ENCODE results near the gene YWHAE.
"Not testable (repeated sequence)": the region's sequence is repeated elsewhere in the genome, so short reads cannot be mapped to it uniquely, and the experiment has no call there.

The YWHAE gene

DNA sequence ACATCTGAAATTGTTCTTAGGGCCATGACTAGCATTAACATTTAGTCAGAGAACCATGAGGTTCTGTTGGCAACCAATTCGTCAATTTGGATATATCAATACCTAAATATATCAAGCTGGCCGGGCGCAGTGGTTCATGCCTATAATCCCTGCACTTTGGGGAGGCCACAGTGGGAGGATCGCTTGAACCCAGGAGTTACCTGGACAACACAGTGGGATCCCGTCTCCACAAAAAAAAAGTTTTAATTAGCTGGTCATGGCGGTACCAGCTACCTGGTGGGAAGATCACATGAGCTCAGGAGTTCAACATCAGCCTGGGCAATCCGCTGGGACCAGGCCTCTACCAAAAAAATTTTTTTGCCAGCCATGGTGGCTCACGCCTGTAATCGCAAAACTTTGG lies 8.4 kb downstream of the YWHAE start:
- H3K27ac ChIP-seq: 0 out of 2 replicates have a peak overlapping the region, but pooled peaks have one; percentile 0
- no peak for DNase-seq (ENCODE audit: low spot score)
- TF ChIP-seq, protein P1, sequence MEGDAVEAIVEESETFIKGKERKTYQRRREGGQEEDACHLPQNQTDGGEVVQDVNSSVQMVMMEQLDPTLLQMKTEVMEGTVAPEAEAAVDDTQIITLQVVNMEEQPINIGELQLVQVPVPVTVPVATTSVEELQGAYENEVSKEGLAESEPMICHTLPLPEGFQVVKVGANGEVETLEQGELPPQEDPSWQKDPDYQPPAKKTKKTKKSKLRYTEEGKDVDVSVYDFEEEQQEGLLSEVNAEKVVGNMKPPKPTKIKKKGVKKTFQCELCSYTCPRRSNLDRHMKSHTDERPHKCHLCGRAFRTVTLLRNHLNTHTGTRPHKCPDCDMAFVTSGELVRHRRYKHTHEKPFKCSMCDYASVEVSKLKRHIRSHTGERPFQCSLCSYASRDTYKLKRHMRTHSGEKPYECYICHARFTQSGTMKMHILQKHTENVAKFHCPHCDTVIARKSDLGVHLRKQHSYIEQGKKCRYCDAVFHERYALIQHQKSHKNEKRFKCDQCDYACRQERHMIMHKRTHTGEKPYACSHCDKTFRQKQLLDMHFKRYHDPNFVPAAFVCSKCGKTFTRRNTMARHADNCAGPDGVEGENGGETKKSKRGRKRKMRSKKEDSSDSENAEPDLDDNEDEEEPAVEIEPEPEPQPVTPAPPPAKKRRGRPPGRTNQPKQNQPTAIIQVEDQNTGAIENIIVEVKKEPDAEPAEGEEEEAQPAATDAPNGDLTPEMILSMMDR (conservative IDR thresholded peaks at IDR 0.05; ENCODE audit: low read depth): no peak
- CTCF ChIA-PET: interaction anchor here (0.9 to 2.0 kb wide), 2 partner anchors 12 to 26 kb away, joined by 3 to 7 read pairs; no protein-coding TSS in a partner anchor
- POLR2A ChIA-PET (ENCODE audit: low non-redundant PET): no interaction called here

DNA sequence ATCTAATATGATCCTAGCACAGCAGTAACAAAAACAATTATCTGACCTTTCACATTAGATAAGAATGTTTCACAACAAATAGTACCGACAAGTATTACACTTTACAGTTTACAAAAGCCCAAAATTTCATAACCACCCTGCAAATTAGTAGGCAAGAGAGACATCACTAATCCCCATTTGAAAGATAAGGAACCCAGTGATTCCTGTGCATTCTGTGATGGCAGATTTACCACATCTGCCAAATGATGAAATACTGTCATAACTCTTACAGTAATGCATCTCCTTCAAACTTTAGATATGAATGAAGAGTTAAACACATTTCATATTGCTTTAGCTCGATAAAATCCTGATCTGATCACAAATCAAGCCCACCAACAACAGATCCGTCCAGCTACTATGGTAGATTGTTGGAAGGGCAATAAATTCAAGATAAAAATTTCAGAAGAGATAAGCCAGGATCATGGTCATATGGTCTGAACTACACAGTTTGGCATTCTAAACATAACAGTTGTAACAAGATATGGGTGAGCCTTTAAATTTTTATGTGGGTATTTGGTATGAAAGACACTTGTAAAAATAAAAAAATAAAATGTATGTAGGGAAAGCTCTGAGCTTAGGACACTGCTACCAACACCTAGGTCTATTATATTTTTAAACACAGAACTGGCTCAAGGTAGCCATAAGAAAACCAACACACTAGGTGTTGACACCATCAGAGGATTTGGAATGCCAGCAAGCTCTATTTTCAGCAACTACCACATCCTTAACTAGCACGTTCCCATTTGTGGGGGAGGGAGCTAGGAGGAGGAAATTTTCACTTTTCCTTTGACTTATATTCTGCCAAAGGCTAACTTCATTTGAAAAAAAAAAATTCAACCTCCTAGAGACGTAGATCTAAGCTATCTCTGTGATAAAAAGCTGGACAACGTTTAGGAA lies 9.3 kb downstream of the YWHAE start:
- ChIA-PET POLR2A (ENCODE audit: low non-redundant PET) (interaction anchor here (0.6 kb wide), 1 partner anchor 11 kb away, joined by 3 read pairs; no protein-coding TSS in a partner anchor), CTCF (interaction anchor here (0.9 to 2.0 kb wide), 2 partner anchors 11 to 25 kb away, joined by 3 to 7 read pairs; no protein-coding TSS in a partner anchor)
- TF ChIP-seq, protein P1 (conservative IDR thresholded peaks at IDR 0.05; ENCODE audit: low read depth): no peak
- no peak for DNase-seq (ENCODE audit: low spot score)
- no peak overlapping the region for H3K27ac ChIP-seq

DNA sequence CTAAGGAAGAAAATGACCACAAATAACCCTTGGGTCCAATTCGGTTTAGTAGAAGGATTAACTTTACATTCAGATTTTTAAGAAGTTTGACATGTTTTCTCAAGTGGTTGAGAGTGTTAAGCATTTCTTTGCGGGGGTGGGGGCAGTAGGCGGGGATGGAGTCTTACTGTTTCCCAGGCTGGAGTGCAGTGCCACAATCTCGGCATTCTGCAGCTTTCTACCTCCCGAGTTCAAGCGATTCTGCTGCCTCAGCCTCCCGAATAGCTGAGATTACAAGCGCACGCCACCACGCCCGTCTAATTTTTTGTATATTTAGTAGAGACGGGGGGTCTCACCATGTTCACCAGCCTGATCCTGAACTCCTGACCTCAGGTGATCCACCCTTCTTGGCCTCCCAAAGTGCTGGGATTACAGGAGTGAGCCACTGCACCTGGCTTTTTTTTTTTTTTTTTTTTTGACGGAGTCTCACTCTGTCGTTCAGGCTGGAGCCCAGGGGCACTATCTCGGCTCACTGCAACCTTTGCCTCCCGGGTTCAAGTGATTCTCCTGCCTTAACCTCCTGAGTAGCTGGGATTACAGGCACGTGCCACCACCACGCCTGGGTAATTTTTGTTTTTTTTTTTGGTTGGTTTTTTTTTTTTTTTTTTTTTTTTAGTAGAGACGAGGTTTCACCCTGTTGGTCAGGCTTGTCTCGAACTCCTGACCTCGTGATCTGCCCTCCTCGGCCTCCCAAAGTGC lies 12.4 kb downstream of the YWHAE start:
- CTCF ChIA-PET: interaction anchor here (0.6 to 1.0 kb wide), 3 partner anchors 17 to 26 kb away, joined by 3 to 4 read pairs (median 3); no protein-coding TSS in a partner anchor
- POLR2A ChIA-PET (ENCODE audit: low non-redundant PET): not testable (repeated sequence)

DNA sequence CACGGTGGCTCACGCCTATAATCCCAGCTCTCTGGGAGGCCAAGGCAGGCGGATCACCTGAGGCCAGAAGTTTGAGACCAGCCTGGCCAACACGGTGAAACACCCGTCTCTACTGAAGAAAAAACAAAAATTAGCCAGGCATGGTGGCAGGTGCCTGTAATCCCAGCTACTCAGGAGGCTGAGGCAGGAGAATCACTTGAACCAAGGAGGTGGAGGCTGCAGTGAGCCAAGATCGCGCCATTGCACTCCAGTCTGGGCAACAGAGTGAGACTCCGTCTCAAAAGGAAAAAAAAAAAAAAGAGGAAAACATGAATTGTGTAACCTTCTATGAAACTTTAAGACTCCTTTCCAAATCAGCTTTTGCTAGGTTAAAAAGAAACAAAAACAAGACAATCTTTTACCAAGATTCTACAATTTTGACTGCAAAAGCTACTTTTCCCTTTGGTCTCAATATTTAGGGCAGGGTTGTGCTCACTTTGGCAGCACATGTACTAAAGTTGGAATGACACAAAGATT lies 13.3 kb downstream of the YWHAE start:
- CTCF ChIA-PET: interaction anchor here (0.8 to 1.4 kb wide), 3 partner anchors 21 to 25 kb away, joined by 3 to 4 read pairs (median 3); no protein-coding TSS in a partner anchor
- POLR2A ChIA-PET (ENCODE audit: low non-redundant PET); DNase-seq (ENCODE audit: low spot score): not testable (repeated sequence)
- H3K27ac ChIP-seq: 0 out of 2 replicates have a peak overlapping the region, but pooled peaks have one; percentile 20

More for the DNA sequence above, 12.4 kb downstream of the YWHAE start:
- peak overlapping the region; percentile 33; the same call in 1 of the 2 replicates for H3K27ac ChIP-seq
- not testable (repeated sequence) for DNase-seq (ENCODE audit: low spot score)

DNA sequence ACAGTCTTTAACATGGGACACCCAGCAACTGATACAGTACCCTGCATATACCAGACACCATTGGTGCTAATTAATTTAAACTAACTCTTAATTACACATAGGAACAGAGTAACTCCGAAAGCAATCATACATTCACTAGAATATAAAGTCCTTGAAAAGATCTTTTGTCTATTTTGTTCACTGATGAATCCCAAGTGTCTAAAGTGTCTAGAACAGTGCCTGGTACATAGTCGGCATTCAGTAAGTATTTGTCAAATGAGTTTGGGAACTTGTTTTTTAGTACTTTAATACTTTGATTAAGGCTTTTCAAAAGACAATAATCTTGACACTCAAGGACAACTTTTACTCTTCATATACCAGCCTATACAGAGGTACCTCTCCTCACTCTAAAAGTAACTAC lies 13.8 kb downstream of the YWHAE start:
- CTCF ChIA-PET: interaction anchor here (1.4 kb wide), 1 partner anchor 21 kb away, joined by 4 read pairs; no protein-coding TSS in a partner anchor
- 0 out of 2 replicates have a peak overlapping the region, but pooled peaks have one; percentile 20 for H3K27ac ChIP-seq
- POLR2A ChIA-PET (ENCODE audit: low non-redundant PET): no interaction called here
- DNase-seq (ENCODE audit: low spot score): no peak
- TF ChIP-seq, protein P1 (conservative IDR thresholded peaks at IDR 0.05; ENCODE audit: low read depth): no peak

DNA sequence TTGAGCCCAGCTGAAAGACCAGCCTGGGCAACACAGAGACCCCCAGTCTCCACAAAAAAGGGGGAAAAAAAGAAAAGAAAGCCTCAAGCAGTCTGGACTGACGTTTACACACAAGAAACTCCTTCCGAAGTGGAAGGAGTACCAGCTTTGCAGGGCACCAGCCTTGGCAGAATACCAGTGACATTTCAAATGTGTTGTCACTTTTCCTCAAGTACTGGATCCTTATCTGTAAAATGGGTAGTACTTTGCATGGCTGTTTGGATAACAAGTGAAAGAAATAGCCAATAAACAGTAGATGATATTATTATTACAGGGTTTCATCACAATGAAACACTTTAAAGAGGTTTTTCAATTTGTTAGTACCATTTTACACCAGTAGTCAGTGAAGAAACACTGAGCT lies 14.2 kb downstream of the YWHAE start:
- ChIA-PET CTCF (interaction anchor here (1.4 kb wide), 1 partner anchor 20 kb away, joined by 4 read pairs; no protein-coding TSS in a partner anchor), POLR2A (ENCODE audit: low non-redundant PET) (no interaction called here)
- H3K27ac ChIP-seq: no peak overlapping the region
- TF ChIP-seq, protein P1 (conservative IDR thresholded peaks at IDR 0.05; ENCODE audit: low read depth): no peak
- DNase-seq (ENCODE audit: low spot score): no peak

DNA sequence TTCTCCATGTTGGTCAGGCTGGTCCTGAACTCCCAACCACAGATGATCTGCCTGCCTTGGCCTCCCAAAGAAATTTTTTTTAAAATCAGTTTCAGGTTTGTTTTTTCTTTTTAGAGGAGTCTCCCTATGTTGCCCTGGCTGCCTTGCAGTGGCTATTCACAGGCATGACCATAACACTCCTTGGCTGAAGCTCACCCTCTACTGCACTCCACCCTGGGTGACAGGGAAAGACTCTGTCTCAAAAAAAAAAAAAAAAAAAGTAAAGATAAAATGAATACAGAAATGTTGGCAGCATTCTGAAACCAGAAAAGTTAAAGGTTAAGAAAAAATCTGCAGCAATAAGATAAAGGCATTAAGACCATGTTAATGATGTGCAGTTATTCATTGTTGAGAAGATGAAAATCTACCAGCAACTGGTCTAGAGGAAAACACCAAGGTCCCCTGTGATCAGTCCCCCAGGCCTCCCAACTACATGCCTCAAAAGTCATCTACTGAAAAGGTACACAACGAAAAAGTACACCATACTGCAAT lies 15.1 kb downstream of the YWHAE start:
- CTCF ChIA-PET: interaction anchor here (1.4 kb wide), 1 partner anchor 19 kb away, joined by 4 read pairs; no protein-coding TSS in a partner anchor
- POLR2A ChIA-PET (ENCODE audit: low non-redundant PET): no interaction called here
- TF ChIP-seq, protein P1 (conservative IDR thresholded peaks at IDR 0.05; ENCODE audit: low read depth): no peak
- no peak overlapping the region for H3K27ac ChIP-seq
- no peak for DNase-seq (ENCODE audit: low spot score)

Measured in RWPE1 (cell line).